HEK293 (cell line): ENCODE results near the gene GPR39.

Source experiments
- MYNN ChIP-seq: fragments of 450-650 bp; formaldehyde crosslinking; IDR thresholded peaks from 2 replicates; pipeline ENCODE4 v1.5.1; 2016; ENCODE audit warnings: missing biosample characterization, missing genetic modification characterization, borderline replicate concordance
- SP7 ChIP-seq: fragments of 450-650 bp; formaldehyde crosslinking; IDR thresholded peaks from 2 replicates; pipeline ENCODE4 v1.5.1; 2016; ENCODE audit warnings: missing biosample characterization, missing genetic modification characterization
- ZNF37A ChIP-seq: fragments of 450-650 bp; IDR thresholded peaks from 2 replicates; pipeline ENCODE4 v1.5.1; 2018; ENCODE audit warnings: missing biosample characterization, missing genetic modification characterization

DNA sequence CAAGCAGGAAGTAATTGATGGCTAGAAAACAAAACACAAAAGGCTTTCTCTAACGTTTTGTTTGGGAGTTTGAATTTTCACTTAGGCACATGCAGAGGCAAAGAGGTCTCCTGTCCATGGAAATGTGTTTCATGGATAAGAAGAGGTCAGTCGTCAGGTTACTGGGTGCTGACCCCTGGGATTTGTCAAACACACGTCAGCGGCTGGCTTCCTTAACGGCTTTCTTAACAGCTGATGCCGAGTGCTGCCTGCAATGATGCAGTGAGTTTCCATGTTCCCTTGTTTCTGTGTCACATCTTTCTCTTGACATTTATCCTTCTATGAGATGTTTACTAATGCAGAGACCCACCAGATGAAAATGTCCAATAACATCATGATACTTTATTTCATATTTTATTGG is 31.7 kb downstream of the GPR39 start:
- TF ChIP-seq MYNN (tag by site-specific recombination) (no peak), SP7 (tag by site-specific recombination) (no peak), ZNF37A (no peak)
